SK-N-SH (cell line): ENCODE measurements around the gene PTCH2. TPM values are rescaled to one million over a fixed set of nuclear protein-coding genes. Genes with fewer than 3 reads are reported as not detected.

Source experiments
- CTCF ChIA-PET: fragments of 300-600, 350-600 bp; formaldehyde crosslinking; extraction: SDS; loops from one replicate; lab custom pipeline; 2021; lab: Yijun Ruan, JAX
- POLR2A ChIA-PET: fragments of 350-600 bp; sonication (Branson Sonifier 250); formaldehyde crosslinking; extraction: SDS; loops from one replicate; lab custom pipeline; 2020; ENCODE audit warnings: antibody characterized with exemption, inconsistent platforms; lab: Yijun Ruan, JAX
- DNase-seq: peaks from one replicate; pipeline ENCODE4 v3.0.0; 2012
- H2AFZ ChIP-seq: fragments of 200-600 bp; sonication (generic); 2 replicates; pipeline ENCODE4 v1.8.1; 2016; ENCODE audit warnings: antibody characterized with exemption, mild to moderate bottlenecking, low read depth
- H3F3A ChIP-seq: fragments of 200-600 bp; sonication (generic); replicated peaks from 2 replicates; pipeline ENCODE3; 2016; ENCODE audit warnings: antibody characterized with exemption, mild to moderate bottlenecking; ENCODE audit not compliant: insufficient read depth
- H3K27ac ChIP-seq, 2 experiments: fragments of 200-500 bp in 1 of 2; fragments of 200-600 bp in 1 of 2; sonication (Bioruptor generic) in 1 of 2; sonication (generic), shearing (Covaris generic) in 1 of 2; 2 replicates each; pipeline versions ENCODE4 v1.5.1 to v1.6.1; 2014 to 2016; ENCODE audit warnings: low read depth in 2 of 2, inconsistent platforms in 1 of 2, low read length in 1 of 2, mild to moderate bottlenecking in 1 of 2, mixed read lengths in 1 of 2
- H3K27me3 ChIP-seq: fragments of 200-600 bp; sonication (generic), shearing (Covaris generic); 2 replicates; pipeline ENCODE4 v1.6.1; 2016; ENCODE audit warnings: mixed run types; ENCODE audit not compliant: insufficient read depth
- H3K36me3 ChIP-seq, 2 experiments: fragments of 200-500 bp in 1 of 2; fragments of 200-600 bp in 1 of 2; sonication (Bioruptor generic) in 1 of 2; sonication (generic) in 1 of 2; replicated peaks in 1 of 2; 2 replicates each; pipeline versions ENCODE3 to v1.5.1; 2014 to 2016; ENCODE audit warnings: low read length in 1 of 2, mild to moderate bottlenecking in 1 of 2; ENCODE audit not compliant: insufficient read depth in 2 of 2, control insufficient read depth in 1 of 2
- H3K4me1 ChIP-seq, 2 experiments: fragments of 200-500 bp in 1 of 2; fragments of 200-600 bp in 1 of 2; sonication (Bioruptor generic) in 1 of 2; sonication (generic), shearing (Covaris generic) in 1 of 2; 2 replicates each; pipeline versions ENCODE4 v1.5.1 to v1.6.1; 2014 to 2016; ENCODE audit warnings: low read depth in 1 of 2, low read length in 1 of 2, mixed run types in 1 of 2; ENCODE audit not compliant: insufficient read depth in 2 of 2, control insufficient read depth in 1 of 2
- H3K4me2 ChIP-seq: fragments of 200-600 bp; sonication (generic), shearing (Covaris generic); 2 replicates; pipeline ENCODE4 v1.6.1; 2017; ENCODE audit warnings: mixed run types
- H3K4me3 ChIP-seq, 2 experiments: fragments of 200-500 bp in 1 of 2; fragments of 200-600 bp in 1 of 2; sonication (Bioruptor generic) in 1 of 2; sonication (generic), shearing (Covaris generic) in 1 of 2; 2 replicates each; pipeline versions ENCODE4 v1.5.1 to v1.8.1; 2014 to 2016; ENCODE audit warnings: low read depth in 2 of 2, inconsistent platforms in 1 of 2, low read length in 1 of 2, mild to moderate bottlenecking in 1 of 2, mixed read lengths in 1 of 2, moderate library complexity in 1 of 2
- H3K79me2 ChIP-seq: fragments of 200-600 bp; sonication (generic); 2 replicates; pipeline ENCODE4 v1.8.1; 2017; ENCODE audit warnings: mild to moderate bottlenecking; ENCODE audit not compliant: insufficient read depth
- H3K9ac ChIP-seq: fragments of 200-600 bp; sonication (generic); 2 replicates; pipeline ENCODE4 v1.6.1; 2017; ENCODE audit warnings: mixed run types
- H3K9me2 ChIP-seq: fragments of 200-600 bp; sonication (generic); 2 replicates; pipeline ENCODE4 v1.6.1; 2017; ENCODE audit warnings: mixed run types
- H3K9me3 ChIP-seq: fragments of 200-600 bp; sonication (generic); 2 replicates; pipeline ENCODE4 v1.6.1; 2017; ENCODE audit warnings: mixed run types, mild to moderate bottlenecking, moderate library complexity
- H4K20me1 ChIP-seq: fragments of 200-600 bp; sonication (generic); 2 replicates; pipeline ENCODE4 v1.6.1; 2017; ENCODE audit warnings: mild to moderate bottlenecking, mixed run types; ENCODE audit not compliant: insufficient read depth
- ELF1 ChIP-seq: IDR thresholded peaks from 2 replicates; pipeline ENCODE4 v1.4.0; 2012
- FOXM1 ChIP-seq: IDR thresholded peaks from 2 replicates; pipeline ENCODE4 v1.4.0; 2012; ENCODE audit warnings: low read depth, mild to moderate bottlenecking
- GATA2 ChIP-seq: sonication (generic); formaldehyde crosslinking; IDR thresholded peaks from 2 replicates; pipeline ENCODE4 v1.5.0; 2020; ENCODE audit warnings: mild to moderate bottlenecking, missing genetic modification reagents
- MXI1 ChIP-seq: IDR thresholded peaks from 2 replicates; pipeline ENCODE4 v1.6.1; 2012; ENCODE audit warnings: mild to moderate bottlenecking, low read depth, low read length, improper control_type of control experiment
- NFIC ChIP-seq: IDR thresholded peaks from 2 replicates; pipeline ENCODE4 v1.4.0; 2012; ENCODE audit warnings: borderline replicate concordance
- NRF1 ChIP-seq: IDR thresholded peaks from 2 replicates; pipeline ENCODE4 v1.6.1; 2012; ENCODE audit warnings: low read depth, mild to moderate bottlenecking, low read length
- PBX3 ChIP-seq: IDR thresholded peaks from 2 replicates; pipeline ENCODE4; 2012
- POLR2AphosphoS5 ChIP-seq: IDR thresholded peaks from 2 replicates; pipeline ENCODE4 v1.6.1; 2012; ENCODE audit warnings: low read depth, low read length
- RAD21 ChIP-seq: IDR thresholded peaks from 2 replicates; pipeline ENCODE4 v1.6.1; 2012; ENCODE audit warnings: mild to moderate bottlenecking, low read length
- RCOR1 ChIP-seq: fragments of 150-350 bp; IDR thresholded peaks from 2 replicates; pipeline ENCODE4 v1.6.1; 2017; ENCODE audit warnings: antibody characterized with exemption, low read length
- REST ChIP-seq: IDR thresholded peaks from 2 replicates; pipeline ENCODE4 v1.6.1; 2012; ENCODE audit warnings: mild to moderate bottlenecking, low read depth, low read length, moderate library complexity
- USF2 ChIP-seq: fragments of 150-350 bp; IDR thresholded peaks from 2 replicates; pipeline ENCODE4 v1.6.1; 2017; ENCODE audit warnings: antibody characterized with exemption, low read length, low read depth, borderline replicate concordance
- YY1 ChIP-seq: IDR thresholded peaks from 2 replicates; pipeline ENCODE4 v1.4.0; 2012; ENCODE audit warnings: low read depth, mild to moderate bottlenecking
- WGBS: methylation state at CpG from one replicate; pipeline ENCODE4 v1.1.6; 2017; ENCODE audit warnings: low lambda C conversion rate; 5-methylcytosine and 5-hydroxymethylcytosine counted together
- polyA plus RNA-seq, 3 experiments: library from polyadenylated mRNA; depleted of rRNA; stranded (reverse); fragments of >200 nt; gene quantifications; 2 replicates each; pipeline ENCODE4 v1.2.3, GENCODE V29; 2012
- TF ChIP-seq, protein P1 (sequence below): IDR thresholded peaks from 2 replicates; pipeline ENCODE4 v1.4.0; 2012; ENCODE audit warnings: low read depth, borderline replicate concordance
- TF ChIP-seq, protein P2 (sequence below): fragments of 200-600 bp; sonication (generic); IDR thresholded peaks from 2 replicates; pipeline ENCODE4 v1.6.1; 2017; ENCODE audit warnings: antibody characterized with exemption, mild to moderate bottlenecking, moderate library complexity

PTCH2 gene
- polyA plus RNA-seq, 1 of the 3 experiments (the other 2 are of a cell fraction): 1.2 TPM

DNA sequence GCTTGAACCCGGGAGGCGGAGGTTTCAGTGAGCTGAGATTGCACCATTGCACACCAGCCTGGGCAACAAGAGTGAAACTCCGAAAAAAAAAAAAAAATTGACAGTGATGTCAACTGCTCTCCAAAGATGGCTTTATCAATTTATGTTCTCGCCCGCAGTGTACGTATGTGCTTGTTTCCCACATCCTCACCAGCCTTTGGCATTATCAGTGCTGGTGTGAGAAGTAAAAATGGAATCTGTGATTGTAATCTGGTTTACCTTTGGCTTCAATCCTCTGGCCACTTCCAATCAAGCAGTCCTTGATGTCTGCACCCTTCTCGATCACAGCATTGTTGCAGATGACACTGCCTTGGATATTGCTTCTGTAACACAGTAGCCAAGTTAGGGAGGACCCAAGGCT lies 14.4 kb upstream of the PTCH2 start:
- no peak for DNase-seq
- H4K20me1 ChIP-seq: no peaks in the 10 kb centered on the region
- WGBS: 95% methylated on average over 7 of the region's 7 CpGs
- no peak overlapping the region for H3K4me3 ChIP-seq
- no peaks in the 10 kb centered on the region for H3K9me2 ChIP-seq
- no peaks in the 10 kb centered on the region for H3K79me2 ChIP-seq
- no peaks in the 10 kb centered on the region for H3K27me3 ChIP-seq
- no peaks in the 10 kb centered on the region for H3K4me1 ChIP-seq
- CTCF ChIA-PET: no interaction called here
- POLR2A ChIA-PET: no interaction called here
- H3K9me3 ChIP-seq: no peaks in the 10 kb centered on the region
- TF ChIP-seq USF2: no peak
- TF ChIP-seq, protein P1, sequence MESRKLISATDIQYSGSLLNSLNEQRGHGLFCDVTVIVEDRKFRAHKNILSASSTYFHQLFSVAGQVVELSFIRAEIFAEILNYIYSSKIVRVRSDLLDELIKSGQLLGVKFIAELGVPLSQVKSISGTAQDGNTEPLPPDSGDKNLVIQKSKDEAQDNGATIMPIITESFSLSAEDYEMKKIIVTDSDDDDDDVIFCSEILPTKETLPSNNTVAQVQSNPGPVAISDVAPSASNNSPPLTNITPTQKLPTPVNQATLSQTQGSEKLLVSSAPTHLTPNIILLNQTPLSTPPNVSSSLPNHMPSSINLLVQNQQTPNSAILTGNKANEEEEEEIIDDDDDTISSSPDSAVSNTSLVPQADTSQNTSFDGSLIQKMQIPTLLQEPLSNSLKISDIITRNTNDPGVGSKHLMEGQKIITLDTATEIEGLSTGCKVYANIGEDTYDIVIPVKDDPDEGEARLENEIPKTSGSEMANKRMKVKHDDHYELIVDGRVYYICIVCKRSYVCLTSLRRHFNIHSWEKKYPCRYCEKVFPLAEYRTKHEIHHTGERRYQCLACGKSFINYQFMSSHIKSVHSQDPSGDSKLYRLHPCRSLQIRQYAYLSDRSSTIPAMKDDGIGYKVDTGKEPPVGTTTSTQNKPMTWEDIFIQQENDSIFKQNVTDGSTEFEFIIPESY: no peak
- no peak for TF ChIP-seq FOXM1
- TF ChIP-seq NFIC: no peak
- TF ChIP-seq NRF1: no peak
- no peak for TF ChIP-seq MXI1
- H3K9ac ChIP-seq: no peak overlapping the region
- H3F3A ChIP-seq: no peaks in the 10 kb centered on the region
- no peak overlapping the region for H3K27ac ChIP-seq
- no peak overlapping the region for H2AFZ ChIP-seq
- H3K4me2 ChIP-seq: no peak overlapping the region
- no peaks in the 10 kb centered on the region for H3K36me3 ChIP-seq

DNA sequence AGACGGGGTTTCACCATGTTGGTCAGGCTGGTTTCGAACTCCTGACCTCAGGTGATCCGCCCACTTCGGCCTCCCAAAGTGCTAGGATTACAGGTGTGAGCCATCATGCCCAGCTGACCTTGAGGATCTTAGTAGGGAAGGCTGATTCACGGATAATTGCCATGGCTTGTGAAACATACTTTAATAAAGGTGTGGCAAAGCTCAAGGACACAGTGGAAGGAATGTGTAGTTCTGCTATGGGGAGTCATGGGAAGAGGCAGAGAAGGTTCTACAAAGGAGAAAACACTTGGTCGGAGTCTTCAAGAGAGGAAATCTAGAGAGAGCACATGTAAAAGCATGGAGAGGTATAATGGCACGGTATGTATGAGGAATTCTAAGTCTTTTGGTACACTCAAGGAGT lies 12.7 kb upstream of the PTCH2 start:
- POLR2A ChIA-PET: no interaction called here
- CTCF ChIA-PET: interaction anchor here (0.7 kb wide), 1 partner anchor 1620 kb away, joined by 3 read pairs; no protein-coding TSS in a partner anchor

More for the DNA sequence above, 12.7 kb upstream of the PTCH2 start:
- 94% methylated on average over 7 of the region's 7 CpGs for WGBS
- H2AFZ ChIP-seq: no peak overlapping the region
- H3K4me2 ChIP-seq: no peak overlapping the region
- no peaks in the 10 kb centered on the region for H3K79me2 ChIP-seq
- no peak for DNase-seq
- TF ChIP-seq POLR2AphosphoS5 (no peak), YY1 (no peak), RAD21 (no peak), GATA2 (CRISPR knock-in tag) (no peak), REST (no peak), RCOR1 (no peak), NRF1 (no peak), NFIC (no peak), ELF1 (no peak), PBX3 (no peak)
- TF ChIP-seq, protein P1: no peak
- TF ChIP-seq, protein P2, sequence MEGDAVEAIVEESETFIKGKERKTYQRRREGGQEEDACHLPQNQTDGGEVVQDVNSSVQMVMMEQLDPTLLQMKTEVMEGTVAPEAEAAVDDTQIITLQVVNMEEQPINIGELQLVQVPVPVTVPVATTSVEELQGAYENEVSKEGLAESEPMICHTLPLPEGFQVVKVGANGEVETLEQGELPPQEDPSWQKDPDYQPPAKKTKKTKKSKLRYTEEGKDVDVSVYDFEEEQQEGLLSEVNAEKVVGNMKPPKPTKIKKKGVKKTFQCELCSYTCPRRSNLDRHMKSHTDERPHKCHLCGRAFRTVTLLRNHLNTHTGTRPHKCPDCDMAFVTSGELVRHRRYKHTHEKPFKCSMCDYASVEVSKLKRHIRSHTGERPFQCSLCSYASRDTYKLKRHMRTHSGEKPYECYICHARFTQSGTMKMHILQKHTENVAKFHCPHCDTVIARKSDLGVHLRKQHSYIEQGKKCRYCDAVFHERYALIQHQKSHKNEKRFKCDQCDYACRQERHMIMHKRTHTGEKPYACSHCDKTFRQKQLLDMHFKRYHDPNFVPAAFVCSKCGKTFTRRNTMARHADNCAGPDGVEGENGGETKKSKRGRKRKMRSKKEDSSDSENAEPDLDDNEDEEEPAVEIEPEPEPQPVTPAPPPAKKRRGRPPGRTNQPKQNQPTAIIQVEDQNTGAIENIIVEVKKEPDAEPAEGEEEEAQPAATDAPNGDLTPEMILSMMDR: no peak
- H4K20me1 ChIP-seq: no peaks in the 10 kb centered on the region
- no peaks in the 10 kb centered on the region for H3K9me2 ChIP-seq
- no peaks in the 10 kb centered on the region for H3K36me3 ChIP-seq
- H3F3A ChIP-seq: no peaks in the 10 kb centered on the region
- no peaks in the 10 kb centered on the region for H3K9me3 ChIP-seq
- H3K4me1 ChIP-seq: no peaks in the 10 kb centered on the region
- no peak overlapping the region for H3K4me3 ChIP-seq
- no peak overlapping the region for H3K27ac ChIP-seq
- H3K27me3 ChIP-seq: no peaks in the 10 kb centered on the region
- no peak overlapping the region for H3K9ac ChIP-seq
